Stomach (tissue), 9 donors: ENCODE measurements around the gene ELOVL1. TPM values are rescaled to one million over a fixed set of nuclear protein-coding genes. Genes with fewer than 3 reads are reported as not detected.
A peak's percentile ranks its signal among the peaks of the same experiment; 100 is the strongest.

Source experiments
- DNase-seq, 2 donors: peaks; one replicate each; pipeline versions ENCODE4 v3.0.0 to v3.0.0-alpha.2; 2013 to 2019
- H3K27ac ChIP-seq, 5 donors: fragments of 200-600 bp in 4 of 5; sonication (generic) in 4 of 5; one replicate each; pipeline ENCODE4 v1.5.1; 2013 to 2019; ENCODE audit warnings: mild to moderate bottlenecking in 1 of 5, moderate library complexity in 1 of 5
- H3K27me3 ChIP-seq, 3 donors: fragments of 200-600 bp; sonication (generic); one replicate each; pipeline ENCODE4 v1.5.1; 2017 to 2019; ENCODE audit warnings: mixed run types in 1 of 3
- H3K36me3 ChIP-seq, 4 donors: fragments of 200-600 bp; sonication (generic); 1 replicate in 3 of 4; 2 replicates in 1 of 4; pipeline ENCODE4 v1.5.1; 2016 to 2019
- H3K4me1 ChIP-seq, 4 donors: fragments of 200-600 bp; sonication (generic); one replicate each; pipeline ENCODE4 v1.5.1; 2016 to 2019
- H3K4me3 ChIP-seq, 4 donors: fragments of 200-600 bp; sonication (generic) in 3 of 4; one replicate each; pipeline ENCODE4 v1.5.1; 2016 to 2019; ENCODE audit warnings: mild to moderate bottlenecking in 1 of 4
- H3K9me3 ChIP-seq, 4 donors: fragments of 200-600 bp; sonication (generic); one replicate each; pipeline ENCODE4 v1.5.1; 2016 to 2019
- CTCF ChIP-seq, 7 experiments: fragments of 450-650 bp in 4 of 7; fragments of 200-600 bp in 3 of 7; sonication (generic) in 3 of 7; IDR thresholded peaks; one replicate each; pipeline ENCODE4 v1.5.1; 2016 to 2019; ENCODE audit warnings: antibody characterized with exemption in 7 of 7, control low read depth in 2 of 7, mild to moderate bottlenecking in 1 of 7
- EP300 ChIP-seq: sonication (generic); formaldehyde crosslinking; IDR thresholded peaks from one replicate; pipeline ENCODE4 v1.6.1; 2017; ENCODE audit warnings: antibody characterized with exemption
- POLR2A ChIP-seq, 4 donors: fragments of 450-650 bp; IDR thresholded peaks; one replicate each; pipeline ENCODE4 v1.6.1; 2016; ENCODE audit warnings: antibody characterized with exemption in 4 of 4, control low read depth in 2 of 4, mild to moderate bottlenecking in 1 of 4, moderate library complexity in 1 of 4
- POLR2AphosphoS5 ChIP-seq, 3 donors: sonication (generic); formaldehyde crosslinking; IDR thresholded peaks; one replicate each; pipeline ENCODE4 v1.6.1; 2016; ENCODE audit warnings: antibody characterized with exemption in 3 of 3
- WGBS, 5 donors: extraction: QIAGEN DNeasy Blood & Tissue Kit in 3 of 5; methylation state at CpG; one replicate each; pipeline versions ENCODE4 v1.1.5 to v1.1.7; 2013 to 2018; 5-methylcytosine and 5-hydroxymethylcytosine counted together
- intact Hi-C: fragments of 100-400 bp; cut with DNase I; formaldehyde crosslinking; loops from one replicate; pipeline ENCODE4 v1.15.1; 2023; ENCODE audit warnings: low total_unique reads
- polyA plus RNA-seq, 3 donors: library from polyadenylated mRNA; stranded (reverse); fragments of 200-250 nt; gene quantifications; one replicate each; pipeline ENCODE4 v1.2.3, GENCODE V29; 2013
- total RNA-seq, 5 donors: library from RNA; depleted of rRNA; stranded (reverse); fragments of >200 nt; gene quantifications; one replicate each; pipeline versions ENCODE4 v1.1.0 to v1.2.3, GENCODE V29; 2014 to 2016
- donor health status: healthy with polysubstance abuse.
- donor health status: Bipolar disorder and iron deficiency.
- donor health status: healthy.

Gene ELOVL1
- total and polyA plus RNA-seq, 8 donors, result 7.6 to 109 (median 55.7) TPM

- H3K4me3 ChIP-seq, result no peak overlapping the region
- H3K4me1 ChIP-seq, result peaks cover 29 to 56% (median 38%) of the 10 kb centered on the region in 4 donors
- no peak overlapping the region for H3K27ac ChIP-seq
- peaks cover 45 to 61% (median 60%) of the 10 kb centered on the region in 4 donors for H3K36me3 ChIP-seq
- no peaks in the 10 kb centered on the region for H3K9me3 ChIP-seq
- intact Hi-C loops, result no loop called here
- 89 to 97% (median 94%) methylated on average over 6 of the region's 6 CpGs for WGBS, 5 donors
- TF ChIP-seq EP300 (no peak), POLR2AphosphoS5 (IDR thresholded peaks at IDR 0.05) (no peak), CTCF (IDR thresholded peaks at IDR 0.05) (no peak), POLR2A (IDR thresholded peaks at IDR 0.05) (no peak)
- no peak for DNase-seq
- H3K27me3 ChIP-seq, result no peaks in the 10 kb centered on the region
Measured at GRCh38 chr1:43386676-43387075, 18.9 kb upstream of the ELOVL1 start.

DNA sequence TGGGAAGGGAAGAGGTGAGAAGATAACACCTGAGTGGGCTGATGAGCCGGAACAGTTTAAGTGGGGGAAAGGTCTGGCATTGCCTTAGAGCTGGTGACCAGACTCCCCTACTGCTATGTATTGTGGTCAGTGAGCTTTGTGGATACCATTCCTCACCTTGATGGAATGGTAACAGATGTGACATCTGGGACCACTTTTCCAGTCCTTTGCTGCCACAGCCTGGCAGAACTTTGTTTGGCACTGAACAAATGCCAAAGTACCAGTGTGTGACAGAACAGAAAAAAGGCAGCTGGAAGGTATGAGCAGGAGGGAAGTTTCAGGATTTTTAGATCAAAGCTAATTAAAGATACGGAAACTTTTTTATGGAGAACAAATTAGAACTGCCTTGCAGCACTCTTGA, 15.6 kb upstream of the ELOVL1 start:
- WGBS, 5 donors, result 70 to 92% (median 83%) methylated on average over 2 of the region's 2 CpGs
- Histone ChIP-seq H3K4me3 (no peak overlapping the region), H3K27ac (no peak overlapping the region), H3K9me3 (no peaks in the 10 kb centered on the region), H3K4me1 (peaks cover 11 to 36% (median 20%) of the 10 kb centered on the region in 4 donors), H3K36me3 (peaks cover 45 to 76% (median 72%) of the 10 kb centered on the region in 4 donors), H3K27me3 (no peaks in the 10 kb centered on the region)
- intact Hi-C loops, result no loop called here
- peak in 1 of 2 donors; percentile 31 for DNase-seq
- TF ChIP-seq POLR2A (IDR thresholded peaks at IDR 0.05) (no peak), CTCF (IDR thresholded peaks at IDR 0.05) (peak in 1 of 7 experiments; percentile 29), POLR2AphosphoS5 (IDR thresholded peaks at IDR 0.05) (no peak)

- WGBS, 5 donors, result 42 to 59% (median 48%) methylated on average over 6 of the region's 6 CpGs
- Histone ChIP-seq H3K4me1 (peaks cover 0 to 23% (median 11%) of the 10 kb centered on the region in 4 donors), H3K27me3 (no peaks in the 10 kb centered on the region), H3K36me3 (peaks cover 43 to 78% (median 71%) of the 10 kb centered on the region in 4 donors), H3K4me3 (no peak overlapping the region), H3K27ac (peak overlapping the region in 2 of 5 donors; percentile 25 to 44), H3K9me3 (no peaks in the 10 kb centered on the region)
- TF ChIP-seq CTCF (IDR thresholded peaks at IDR 0.05) (no peak), POLR2A (IDR thresholded peaks at IDR 0.05) (no peak), POLR2AphosphoS5 (IDR thresholded peaks at IDR 0.05) (no peak)
- DNase-seq, result peak in 1 of 2 donors; percentile 49
- intact Hi-C loops, result no loop called here
Measured at GRCh38 chr1:43382027-43382779, 14.4 kb upstream of the ELOVL1 start.

- WGBS, 5 donors, result 60 to 78% (median 75%) methylated on average over 3 of the region's 3 CpGs
- intact Hi-C loops, result no loop called here
- no peak for TF ChIP-seq POLR2A (IDR thresholded peaks at IDR 0.05)
- no peak for TF ChIP-seq POLR2AphosphoS5 (IDR thresholded peaks at IDR 0.05)
- TF ChIP-seq CTCF (IDR thresholded peaks at IDR 0.05), result no peak
- no peak for TF ChIP-seq EP300
Measured at GRCh38 chr1:43381612-43382011, 13.8 kb upstream of the ELOVL1 start.

More at GRCh38 chr1:43381612-43382011, 13.8 kb upstream of the ELOVL1 start:
- Histone ChIP-seq H3K4me3 (no peak overlapping the region), H3K4me1 (peaks cover 0 to 18% (median 11%) of the 10 kb centered on the region in 4 donors), H3K27ac (peak overlapping the region in 2 of 5 donors; percentile 4 to 44), H3K9me3 (no peaks in the 10 kb centered on the region), H3K36me3 (peaks cover 37 to 72% (median 65%) of the 10 kb centered on the region in 4 donors), H3K27me3 (no peaks in the 10 kb centered on the region)
- no peak for DNase-seq
